Stomach (tissue), 4 donors: ENCODE results near the gene UBQLN3.

ENCODE experiments used
- POLR2AphosphoS5 ChIP-seq, 3 donors: sonication (generic); formaldehyde crosslinking; IDR thresholded peaks; one replicate each; pipeline ENCODE4 v1.6.1; 2016; ENCODE audit warnings: antibody characterized with exemption in 3 of 3
- TF ChIP-seq, protein P1 (sequence below), 7 experiments: fragments of 450-650 bp in 4 of 7; fragments of 200-600 bp in 3 of 7; sonication (generic) in 3 of 7; IDR thresholded peaks; one replicate each; pipeline ENCODE4 v1.5.1; 2016 to 2019; ENCODE audit warnings: antibody characterized with exemption in 7 of 7, control low read depth in 2 of 7, mild to moderate bottlenecking in 1 of 7

DNA sequence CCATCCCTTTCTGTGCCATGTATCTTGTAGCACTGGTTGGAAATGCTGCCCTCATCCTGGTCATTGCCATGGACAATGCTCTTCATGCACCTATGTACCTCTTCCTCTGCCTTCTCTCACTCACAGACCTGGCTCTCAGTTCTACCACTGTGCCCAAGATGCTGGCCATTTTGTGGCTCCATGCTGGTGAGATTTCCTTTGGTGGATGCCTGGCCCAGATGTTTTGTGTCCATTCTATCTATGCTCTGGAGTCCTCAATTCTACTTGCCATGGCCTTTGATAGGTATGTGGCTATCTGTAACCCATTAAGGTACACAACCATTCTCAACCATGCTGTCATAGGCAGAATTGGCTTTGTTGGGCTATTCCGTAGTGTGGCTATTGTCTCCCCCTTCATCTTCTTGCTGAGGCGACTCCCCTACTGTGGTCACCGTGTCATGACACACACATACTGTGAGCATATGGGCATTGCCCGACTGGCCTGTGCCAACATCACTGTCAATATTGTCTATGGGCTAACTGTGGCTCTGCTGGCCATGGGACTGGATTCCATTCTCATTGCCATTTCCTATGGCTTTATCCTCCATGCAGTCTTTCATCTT is 20.9 kb downstream of the UBQLN3 start:
- TF ChIP-seq, protein P1, sequence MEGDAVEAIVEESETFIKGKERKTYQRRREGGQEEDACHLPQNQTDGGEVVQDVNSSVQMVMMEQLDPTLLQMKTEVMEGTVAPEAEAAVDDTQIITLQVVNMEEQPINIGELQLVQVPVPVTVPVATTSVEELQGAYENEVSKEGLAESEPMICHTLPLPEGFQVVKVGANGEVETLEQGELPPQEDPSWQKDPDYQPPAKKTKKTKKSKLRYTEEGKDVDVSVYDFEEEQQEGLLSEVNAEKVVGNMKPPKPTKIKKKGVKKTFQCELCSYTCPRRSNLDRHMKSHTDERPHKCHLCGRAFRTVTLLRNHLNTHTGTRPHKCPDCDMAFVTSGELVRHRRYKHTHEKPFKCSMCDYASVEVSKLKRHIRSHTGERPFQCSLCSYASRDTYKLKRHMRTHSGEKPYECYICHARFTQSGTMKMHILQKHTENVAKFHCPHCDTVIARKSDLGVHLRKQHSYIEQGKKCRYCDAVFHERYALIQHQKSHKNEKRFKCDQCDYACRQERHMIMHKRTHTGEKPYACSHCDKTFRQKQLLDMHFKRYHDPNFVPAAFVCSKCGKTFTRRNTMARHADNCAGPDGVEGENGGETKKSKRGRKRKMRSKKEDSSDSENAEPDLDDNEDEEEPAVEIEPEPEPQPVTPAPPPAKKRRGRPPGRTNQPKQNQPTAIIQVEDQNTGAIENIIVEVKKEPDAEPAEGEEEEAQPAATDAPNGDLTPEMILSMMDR (IDR thresholded peaks at IDR 0.05): no peak
- no peak for TF ChIP-seq POLR2AphosphoS5 (IDR thresholded peaks at IDR 0.05)
